Aorta (tissue), 5 donors: Measurements from ENCODE around the gene PIMREG. TPM values are rescaled to one million over a fixed set of nuclear protein-coding genes. Genes with fewer than 3 reads are reported as not detected.

Source experiments
- ATAC-seq: fragments of 200-7000 bp; cut with Tn5 transposase; one replicate; pipeline ENCODE4 v1.9.1; 2022; ENCODE audit warnings: moderate library complexity; ENCODE audit not compliant: low FRiP score
- DNase-seq, 2 donors: peaks; one replicate each; pipeline ENCODE4 v3.0.0-alpha.2; 2020
- H3K27ac ChIP-seq, 2 donors: one replicate each; pipeline ENCODE4 v1.5.1; 2013; ENCODE audit warnings: low read length in 2 of 2, mild to moderate bottlenecking in 2 of 2, moderate library complexity in 2 of 2, control low read depth in 1 of 2, inconsistent platforms in 1 of 2, low read depth in 1 of 2
- H3K27me3 ChIP-seq, 2 donors: one replicate each; pipeline ENCODE4 v1.6.1; 2013; ENCODE audit warnings: control low read depth in 1 of 2, low read length in 1 of 2, mild to moderate bottlenecking in 1 of 2, moderate library complexity in 1 of 2; ENCODE audit not compliant: insufficient read depth in 2 of 2, control insufficient read depth in 1 of 2
- H3K36me3 ChIP-seq, 2 donors: one replicate each; pipeline ENCODE4 v1.6.1; 2013; ENCODE audit warnings: control low read depth in 1 of 2, low read length in 1 of 2, mild to moderate bottlenecking in 1 of 2; ENCODE audit not compliant: insufficient read depth in 2 of 2, control insufficient read depth in 1 of 2
- H3K4me1 ChIP-seq, 2 donors: one replicate each; pipeline ENCODE4 v1.6.1; 2013; ENCODE audit warnings: low read length in 2 of 2, control low read depth in 1 of 2, mild to moderate bottlenecking in 1 of 2, moderate library complexity in 1 of 2; ENCODE audit not compliant: insufficient read depth in 2 of 2, control insufficient read depth in 1 of 2
- H3K4me3 ChIP-seq, 2 donors: one replicate each; pipeline ENCODE4 v1.5.1; 2013; ENCODE audit warnings: low read length in 2 of 2, control low read depth in 1 of 2, mild to moderate bottlenecking in 1 of 2
- H3K9me3 ChIP-seq: one replicate; pipeline ENCODE4 v1.6.1; 2013; ENCODE audit warnings: mild to moderate bottlenecking, low read length; ENCODE audit not compliant: control insufficient read depth
- WGBS, 2 donors: extraction: QIAGEN DNeasy Blood & Tissue Kit; methylation state at CpG; one replicate each; pipeline ENCODE4 v1.1.7; 2013; 5-methylcytosine and 5-hydroxymethylcytosine counted together
- intact Hi-C, 2 donors: fragments of 100-400 bp; cut with DNase I; formaldehyde crosslinking; loops; one replicate each; pipeline versions ENCODE4 v1.14.2 to v1.15.0; 2022
- polyA plus RNA-seq, 2 donors: library from polyadenylated mRNA; stranded (reverse); fragments of 200-250 nt; gene quantifications; one replicate each; pipeline ENCODE4 v1.2.3, GENCODE V29; 2013
- total RNA-seq, 2 donors: library from RNA; stranded (reverse); fragmentation: NEBNext Ultra II Directional; extraction: Animal tissue kit (Norgen Biotek cat#: 25700); gene quantifications; one replicate each; pipeline ENCODE4 v1.2.1, GENCODE V29; 2021
- donor health status: healthy with polysubstance abuse.
- donor health status: Bipolar disorder and iron deficiency.
- donor health status: DM: no; HTN: no; CAD: no.
- donor health status: DM: no; HTN: no; CAD: no.
- donor health status: DM: yes; HTN: yes; CAD: no.

Gene PIMREG
- total and polyA plus RNA-seq, 4 donors: 0.50 to 0.84 TPM; not detected in 2

- DNase-seq (peak; percentile 16 to 61), ATAC-seq (no peak)
- Histone ChIP-seq H3K4me1 (no peaks in the 10 kb centered on the region), H3K4me3 (no peak overlapping the region), H3K9me3 (no peaks in the 10 kb centered on the region), H3K27ac (no peak overlapping the region), H3K27me3 (no peaks in the 10 kb centered on the region), H3K36me3 (no peaks in the 10 kb centered on the region)
- WGBS, 2 donors: 90 to 91% methylated on average over 9 of the region's 9 CpGs
- intact Hi-C loops: no loop called here
Measured at GRCh38 chr17:6456321-6456720, 12.1 kb downstream of the PIMREG start.

GRCh38 chr17:6456914-6457687, 12.8 kb downstream of the PIMREG start:
- Histone ChIP-seq H3K9me3 (no peaks in the 10 kb centered on the region), H3K27ac (no peak overlapping the region), H3K27me3 (no peaks in the 10 kb centered on the region), H3K36me3 (no peaks in the 10 kb centered on the region), H3K4me1 (no peaks in the 10 kb centered on the region), H3K4me3 (no peak overlapping the region)
- no peak for ATAC-seq
- DNase-seq: peak; percentile 50 to 83
- intact Hi-C loops: no loop called here
- WGBS, 2 donors: 73 to 75% methylated on average over 14 of the region's 14 CpGs

GRCh38 chr17:6457688-6458459, 13.6 kb downstream of the PIMREG start:
- H3K36me3 ChIP-seq: no peaks in the 10 kb centered on the region
- no peak for ATAC-seq

GRCh38 chr17:6458460-6458950, 14.2 kb downstream of the PIMREG start:
- Histone ChIP-seq H3K27ac (no peak overlapping the region), H3K27me3 (no peaks in the 10 kb centered on the region), H3K36me3 (no peaks in the 10 kb centered on the region), H3K4me1 (no peaks in the 10 kb centered on the region), H3K4me3 (no peak overlapping the region), H3K9me3 (no peaks in the 10 kb centered on the region)
- ATAC-seq: no peak
- DNase-seq: peak; percentile 36 to 60
- intact Hi-C loops: no loop called here
- 68 to 77% methylated on average over 14 of the region's 14 CpGs for WGBS, 2 donors

More at GRCh38 chr17:6457688-6458459, 13.6 kb downstream of the PIMREG start:
- Histone ChIP-seq H3K27ac (no peak overlapping the region), H3K4me3 (no peak overlapping the region), H3K9me3 (no peaks in the 10 kb centered on the region), H3K4me1 (no peaks in the 10 kb centered on the region), H3K27me3 (no peaks in the 10 kb centered on the region)
- intact Hi-C loops: no loop called here
- 80 to 82% methylated on average over 10 of the region's 10 CpGs for WGBS, 2 donors
- peak; percentile 12 to 36 for DNase-seq

GRCh38 chr17:6460531-6461161, 16.4 kb downstream of the PIMREG start:
- DNase-seq: peak; percentile 12 to 16
- no peaks in the 10 kb centered on the region for H3K4me1 ChIP-seq
- ATAC-seq: no peak
- no peaks in the 10 kb centered on the region for H3K9me3 ChIP-seq
- no peak overlapping the region for H3K27ac ChIP-seq
- no peaks in the 10 kb centered on the region for H3K27me3 ChIP-seq
- no peak overlapping the region for H3K4me3 ChIP-seq
- intact Hi-C loops: no loop called here
- no peaks in the 10 kb centered on the region for H3K36me3 ChIP-seq
- 81 to 87% methylated on average over 9 of the region's 9 CpGs for WGBS, 2 donors

GRCh38 chr17:6461246-6461645, 17.0 kb downstream of the PIMREG start:
- Histone ChIP-seq H3K36me3 (no peaks in the 10 kb centered on the region), H3K4me3 (no peak overlapping the region), H3K27ac (no peak overlapping the region), H3K27me3 (no peaks in the 10 kb centered on the region), H3K9me3 (no peaks in the 10 kb centered on the region), H3K4me1 (no peaks in the 10 kb centered on the region)
- peak; percentile 28 to 63 for DNase-seq
- intact Hi-C loops: no loop called here
- WGBS, 2 donors: 93 to 94% methylated on average over 14 of the region's 14 CpGs
- no peak for ATAC-seq

GRCh38 chr17:6461792-6462524, 17.7 kb downstream of the PIMREG start:
- intact Hi-C loops: no loop called here
- WGBS, 2 donors: 78 to 79% methylated on average over 10 of the region's 10 CpGs
- Histone ChIP-seq H3K27ac (no peak overlapping the region), H3K4me1 (no peaks in the 10 kb centered on the region), H3K9me3 (no peaks in the 10 kb centered on the region), H3K36me3 (no peaks in the 10 kb centered on the region), H3K27me3 (no peaks in the 10 kb centered on the region), H3K4me3 (no peak overlapping the region)
- ATAC-seq (no peak), DNase-seq (peak in 1 of 2 donors; percentile 16)

- no peaks in the 10 kb centered on the region for H3K4me1 ChIP-seq
- WGBS, 2 donors: 79 to 84% methylated on average over 1 to 2 of the region's 2 CpGs
- H3K27me3 ChIP-seq: no peaks in the 10 kb centered on the region
- no peaks in the 10 kb centered on the region for H3K9me3 ChIP-seq
- no peaks in the 10 kb centered on the region for H3K36me3 ChIP-seq
- DNase-seq: peak; percentile 26 to 36
- H3K27ac ChIP-seq: no peak overlapping the region
- ATAC-seq: no peak
- H3K4me3 ChIP-seq: no peak overlapping the region
- intact Hi-C loops: no loop called here
Measured at GRCh38 chr17:6462692-6463091, 18.4 kb downstream of the PIMREG start.
